Loucy (cell line): Measurements from ENCODE around the gene GALNT5.

Experiments
- H2AFZ ChIP-seq: fragments of 200-600 bp; sonication (generic); 2 replicates; pipeline ENCODE4 v1.6.0; 2016; ENCODE audit warnings: antibody characterized with exemption, mild to moderate bottlenecking, low read length, moderate library complexity
- H3F3A ChIP-seq: fragments of 200-600 bp; 2 replicates; pipeline ENCODE4 v1.6.0; 2016; ENCODE audit warnings: antibody characterized with exemption, low read depth, mild to moderate bottlenecking
- H3K27me3 ChIP-seq: fragments of 200-600 bp; sonication (generic); 2 replicates; pipeline ENCODE4 v1.6.1; 2014; ENCODE audit warnings: low read length, mild to moderate bottlenecking; ENCODE audit not compliant: insufficient read depth, poor library complexity, severe bottlenecking
- H3K36me3 ChIP-seq: fragments of 200-600 bp; sonication (generic); 2 replicates; pipeline ENCODE4 v1.6.1; 2016; ENCODE audit warnings: low read length; ENCODE audit not compliant: insufficient read depth
- H3K4me1 ChIP-seq: fragments of 200-600 bp; sonication (generic); 2 replicates; pipeline ENCODE4 v1.5.1; 2014; ENCODE audit warnings: low read length, mild to moderate bottlenecking; ENCODE audit not compliant: insufficient read depth, poor library complexity, severe bottlenecking
- H3K4me2 ChIP-seq: fragments of 200-600 bp; sonication (generic); 2 replicates; pipeline ENCODE4 v1.6.0; 2014; ENCODE audit warnings: antibody characterized with exemption, low read length, low read depth, mild to moderate bottlenecking; ENCODE audit not compliant: poor library complexity, severe bottlenecking
- H3K4me3 ChIP-seq: fragments of 200-600 bp; sonication (generic); 2 replicates; pipeline ENCODE4 v1.5.1; 2014; ENCODE audit warnings: low read length, mild to moderate bottlenecking, mixed read lengths; ENCODE audit not compliant: poor library complexity, severe bottlenecking
- H3K79me2 ChIP-seq: fragments of 200-600 bp; sonication (generic); 2 replicates; pipeline ENCODE4 v1.6.1; 2014; ENCODE audit warnings: low read length; ENCODE audit not compliant: insufficient read depth
- H3K9ac ChIP-seq: fragments of 200-600 bp; sonication (generic); 2 replicates; pipeline ENCODE4 v1.6.0; 2014; ENCODE audit warnings: mild to moderate bottlenecking, low read depth, low read length, moderate library complexity; ENCODE audit not compliant: poor library complexity, severe bottlenecking
- H3K9me2 ChIP-seq: fragments of 200-600 bp; sonication (generic); replicated peaks from 2 replicates; pipeline ENCODE4 v1.6.1; 2016; ENCODE audit warnings: low read depth, low read length, mixed read lengths
- H3K9me3 ChIP-seq: fragments of 200-600 bp; sonication (generic); 2 replicates; pipeline ENCODE4 v1.6.1; 2014; ENCODE audit warnings: mild to moderate bottlenecking, antibody characterized with exemption, low read length, low read depth; ENCODE audit not compliant: insufficient read depth
- H4K20me1 ChIP-seq: fragments of 200-600 bp; sonication (generic); 2 replicates; pipeline ENCODE4 v1.6.0; 2014; ENCODE audit warnings: antibody characterized with exemption, low read length, mild to moderate bottlenecking; ENCODE audit not compliant: insufficient read depth, poor library complexity, severe bottlenecking
- CTCF ChIP-seq: fragments of 200-600 bp; sonication (generic); conservative IDR thresholded peaks from 2 replicates; pipeline ENCODE4 v1.5.1; 2014; ENCODE audit warnings: mild to moderate bottlenecking, antibody characterized with exemption, low read length
- EZH2phosphoT487 ChIP-seq: fragments of 200-600 bp; IDR thresholded peaks from 2 replicates; pipeline ENCODE4 v1.6.1; 2018; ENCODE audit warnings: antibody characterized with exemption, mild to moderate bottlenecking, moderate library complexity, borderline replicate concordance

Gene GALNT5

GRCh38 chr2:157348291-157348921 is 90.9 kb downstream of the GALNT5 start:
- Histone ChIP-seq H3K4me2 (no peak overlapping the region), H3K4me1 (no peaks in the 10 kb centered on the region), H2AFZ (no peak overlapping the region), H4K20me1 (no peaks in the 10 kb centered on the region), H3K36me3 (no peaks in the 10 kb centered on the region), H3K79me2 (no peaks in the 10 kb centered on the region), H3K27me3 (no peaks in the 10 kb centered on the region), H3F3A (no peaks in the 10 kb centered on the region), H3K9me2 (no peaks in the 10 kb centered on the region), H3K4me3 (no peak overlapping the region), H3K9ac (no peak overlapping the region), H3K9me3 (0 out of 2 replicates have a peak, but pooled peaks cover 2% of the 10 kb centered on the region)
- TF ChIP-seq CTCF (no peak), EZH2phosphoT487 (no peak)

- H3F3A ChIP-seq: no peaks in the 10 kb centered on the region
- no peak for TF ChIP-seq CTCF
- no peak for TF ChIP-seq EZH2phosphoT487
- no peak overlapping the region for H3K4me2 ChIP-seq
- H3K9me2 ChIP-seq: no peaks in the 10 kb centered on the region
- H3K4me3 ChIP-seq: no peak overlapping the region
- H3K27me3 ChIP-seq: no peaks in the 10 kb centered on the region
- H2AFZ ChIP-seq: no peak overlapping the region
- no peaks in the 10 kb centered on the region for H3K36me3 ChIP-seq
- no peaks in the 10 kb centered on the region for H4K20me1 ChIP-seq
- H3K4me1 ChIP-seq: no peaks in the 10 kb centered on the region
- no peak overlapping the region for H3K9ac ChIP-seq
- 0 out of 2 replicates have a peak, but pooled peaks cover 2% of the 10 kb centered on the region for H3K9me3 ChIP-seq
- H3K79me2 ChIP-seq: no peaks in the 10 kb centered on the region
Observed at GRCh38 chr2:157349949-157350515, 92.5 kb downstream of the GALNT5 start.

GRCh38 chr2:157355618-157356017 is 98.1 kb downstream of the GALNT5 start:
- Histone ChIP-seq H3K9me2 (no peaks in the 10 kb centered on the region), H3K79me2 (no peaks in the 10 kb centered on the region), H3K9ac (no peak overlapping the region), H4K20me1 (no peaks in the 10 kb centered on the region), H3F3A (no peaks in the 10 kb centered on the region), H3K4me3 (no peak overlapping the region), H3K4me2 (no peak overlapping the region), H2AFZ (no peak overlapping the region), H3K9me3 (0 out of 2 replicates have a peak, but pooled peaks cover 2% of the 10 kb centered on the region), H3K27me3 (no peaks in the 10 kb centered on the region), H3K4me1 (no peaks in the 10 kb centered on the region), H3K36me3 (no peaks in the 10 kb centered on the region)
- TF ChIP-seq EZH2phosphoT487 (no peak), CTCF (no peak)
